ENCODE data around the gene NTSR1.
A peak's percentile ranks its signal among the peaks of the same experiment; 100 is the strongest.

Gene NTSR1

DNA sequence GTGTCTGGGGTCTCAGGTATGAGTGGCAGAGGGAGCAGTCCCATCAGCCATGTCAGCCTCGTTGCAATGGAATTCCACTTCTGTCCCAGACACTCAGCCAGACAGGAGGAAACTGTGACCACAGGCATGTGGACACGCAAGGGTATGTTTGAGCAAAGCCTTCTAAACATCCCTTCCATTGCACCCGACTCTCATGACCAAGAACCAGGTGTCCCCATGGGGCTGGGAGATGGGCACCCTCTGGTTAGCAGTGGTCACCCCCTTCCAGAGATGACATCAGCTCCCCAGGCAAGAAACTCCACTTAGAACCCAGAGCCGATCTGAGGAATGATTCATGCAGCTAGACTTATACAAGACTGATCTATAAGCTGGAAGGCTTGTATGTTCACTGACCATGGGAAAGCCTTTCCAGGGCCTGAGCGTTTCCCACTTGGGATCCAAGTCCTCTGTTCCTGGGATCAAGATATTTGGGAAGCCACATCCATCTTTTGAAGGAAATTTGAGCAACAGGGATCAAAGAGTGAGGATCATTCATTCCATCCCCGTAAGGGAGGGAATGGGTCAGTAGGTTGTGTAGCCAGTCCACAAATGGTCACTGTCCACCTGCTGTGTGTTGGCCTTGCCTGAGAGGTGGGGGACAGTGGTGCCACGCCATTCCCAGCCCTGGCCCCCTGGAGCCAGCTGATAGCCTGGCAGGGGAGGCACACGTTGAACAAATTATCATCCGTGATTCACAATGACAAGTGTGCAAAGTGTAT is 83.7 kb downstream of the NTSR1 start:
- no peak for DNase-seq

DNA sequence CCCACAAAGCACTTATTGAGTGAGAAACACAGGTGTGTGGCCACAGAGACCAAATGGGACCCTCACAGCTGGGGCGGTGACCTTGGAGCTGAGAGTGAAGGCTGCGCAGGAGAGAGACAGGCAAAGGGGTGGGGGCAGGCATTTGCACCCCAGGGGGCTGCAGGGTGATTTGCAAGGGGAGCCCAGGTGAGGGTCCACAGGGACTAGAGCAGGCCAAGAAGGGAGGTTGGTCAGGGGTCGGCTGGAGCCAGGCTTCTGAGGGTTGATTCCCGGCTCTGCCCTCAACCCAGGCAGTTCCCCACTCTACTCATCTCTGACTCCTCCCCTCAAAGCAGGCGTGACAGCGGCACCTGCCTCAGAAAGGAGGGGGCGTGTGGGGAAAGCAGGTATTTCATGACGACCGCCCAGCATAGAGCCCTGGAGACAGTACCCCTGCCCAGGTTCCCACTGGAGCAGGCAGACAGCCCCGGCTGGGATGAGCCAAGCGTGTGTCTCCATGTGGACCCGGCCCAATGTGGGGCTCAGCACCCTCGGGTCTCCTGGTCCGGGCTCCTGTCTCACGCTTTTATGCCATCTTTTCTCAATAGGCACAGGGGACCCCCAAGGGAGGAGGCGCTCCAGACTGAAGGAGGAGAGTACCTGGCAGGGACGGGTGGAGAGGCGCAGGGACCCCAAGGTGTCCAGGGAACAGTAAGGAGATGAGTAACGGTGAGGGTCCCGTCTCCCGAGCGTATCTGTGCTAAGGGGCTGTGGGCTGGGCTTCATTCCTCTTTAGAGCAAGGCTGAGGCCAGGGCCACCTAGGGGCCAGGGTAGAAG is 84.5 kb downstream of the NTSR1 start:
- no peak for DNase-seq

DNA sequence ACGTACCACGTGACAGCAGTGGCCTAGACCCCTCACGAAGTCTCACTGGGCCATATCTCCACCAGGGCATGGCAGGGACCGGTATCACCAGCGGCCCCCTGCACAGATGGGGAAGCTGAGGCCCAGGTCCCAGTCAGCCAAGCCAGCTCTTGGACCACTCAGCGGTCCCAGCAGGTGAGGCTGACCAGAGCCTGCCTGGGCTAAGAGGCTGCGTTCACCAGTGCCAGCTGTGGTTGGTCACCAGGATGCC is 85.0 kb downstream of the NTSR1 start:
- no peak for DNase-seq

DNA sequence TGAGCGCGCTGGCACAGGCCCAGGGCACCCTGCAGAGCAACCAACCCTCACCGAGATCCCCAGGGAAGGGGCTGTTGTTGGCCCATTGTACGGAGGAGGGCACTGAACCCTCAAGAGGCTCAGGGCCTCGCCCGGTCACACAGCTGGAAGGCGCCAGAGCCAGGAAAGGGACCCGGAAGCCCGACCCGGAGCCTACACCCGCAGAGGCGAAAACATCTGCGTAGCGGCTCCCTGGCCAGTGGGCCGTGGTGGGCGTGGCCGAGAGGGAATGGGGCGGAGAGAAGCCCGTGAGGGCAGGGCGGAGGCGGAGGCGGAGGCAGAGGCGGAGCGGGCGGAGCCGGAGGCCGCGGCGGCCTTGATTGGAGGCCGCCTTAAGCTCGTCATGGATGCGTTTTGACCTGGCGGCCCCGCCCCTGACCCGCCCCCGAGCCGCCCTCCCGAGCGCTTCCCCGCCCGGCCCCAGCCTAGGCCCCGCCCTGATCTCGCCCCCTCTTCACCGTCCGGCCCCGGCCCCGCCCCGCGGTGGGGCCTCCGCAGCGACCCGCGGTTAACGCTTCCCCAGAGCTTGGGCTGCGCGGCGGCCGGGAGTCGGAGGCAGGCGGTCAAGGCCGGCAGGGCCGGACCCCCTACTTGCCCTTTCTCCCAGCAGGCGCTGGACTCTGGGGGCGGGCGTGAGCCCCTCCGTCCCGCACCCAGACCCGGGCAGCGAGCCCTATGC is 85.5 kb downstream of the NTSR1 start:
- peak; percentile 98 for DNase-seq

DNA sequence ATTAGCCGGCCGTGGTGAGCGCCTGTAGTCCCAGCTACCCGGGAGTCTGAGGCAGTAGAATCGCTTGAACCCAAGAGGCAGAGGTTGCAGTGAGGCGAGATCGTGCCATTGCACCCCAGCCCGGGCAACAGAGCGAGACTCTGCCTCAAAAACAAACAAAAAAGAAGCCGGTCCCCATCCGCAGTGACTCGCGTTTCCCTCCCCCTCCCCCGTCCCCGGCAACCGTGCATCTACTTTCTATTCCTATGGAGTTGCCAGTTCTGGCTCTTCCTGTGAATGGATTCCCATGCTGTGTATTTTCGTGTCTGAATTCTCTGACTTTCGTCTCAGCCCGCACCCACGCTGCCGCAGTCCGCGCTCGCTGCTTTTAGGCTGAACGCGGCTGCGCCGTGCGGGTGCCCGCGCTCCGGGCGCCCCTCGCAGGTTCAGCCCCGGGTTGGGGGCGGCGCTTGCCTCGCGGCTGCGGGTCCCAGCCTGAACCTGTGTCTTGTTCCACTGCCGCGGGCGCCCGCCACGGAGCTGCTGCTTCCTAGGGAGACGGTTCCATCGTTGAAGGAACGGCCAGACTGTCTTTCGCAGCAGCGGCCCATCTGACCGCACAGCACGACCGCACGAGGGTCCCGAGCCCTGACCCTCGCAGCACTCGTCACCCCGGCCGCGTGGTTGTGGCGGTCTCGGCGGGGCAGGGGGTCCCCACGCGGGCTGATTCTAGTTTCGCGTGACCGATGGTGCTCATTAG is 86.6 kb downstream of the NTSR1 start:
- DNase-seq: peak; percentile 74

DNA sequence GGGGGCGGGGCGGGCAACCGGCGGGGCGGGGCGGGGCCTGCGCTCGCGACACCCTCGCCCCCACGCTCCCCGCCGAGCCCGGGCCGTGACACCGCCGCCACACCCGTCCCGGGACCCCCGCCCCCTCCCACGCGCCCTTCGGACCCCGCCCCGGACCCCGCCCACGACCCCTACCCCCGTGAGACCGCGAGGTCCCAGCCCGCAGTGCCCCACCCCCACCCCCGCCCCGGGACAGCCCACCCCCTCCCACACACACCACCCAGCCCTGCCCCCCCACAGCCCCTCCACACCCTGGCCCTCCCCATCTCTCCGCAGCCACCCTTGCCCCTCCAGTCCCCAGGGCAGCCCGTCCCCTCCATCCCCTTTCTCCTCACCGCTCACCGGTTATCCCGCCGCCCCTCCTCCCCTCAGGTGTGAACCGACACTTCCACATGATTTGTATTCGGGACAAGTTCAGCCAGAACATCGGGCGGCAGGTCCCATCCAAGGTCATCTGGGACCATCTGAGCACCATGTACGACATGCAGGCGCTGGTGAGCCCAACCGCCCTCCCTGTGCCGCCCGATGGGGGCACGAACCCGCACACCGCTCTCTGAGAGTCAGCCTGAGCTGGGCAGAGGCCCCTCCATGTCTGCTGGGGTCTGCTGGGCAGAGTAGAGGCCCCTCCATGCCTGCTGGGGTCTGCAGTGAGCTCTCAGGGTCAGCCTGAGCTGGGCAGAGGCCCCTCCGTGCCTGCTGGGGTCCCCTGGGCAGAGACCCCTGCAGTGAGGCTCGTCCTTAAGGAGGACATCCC is 88.3 kb downstream of the NTSR1 start:
- DNase-seq: no peak

DNA sequence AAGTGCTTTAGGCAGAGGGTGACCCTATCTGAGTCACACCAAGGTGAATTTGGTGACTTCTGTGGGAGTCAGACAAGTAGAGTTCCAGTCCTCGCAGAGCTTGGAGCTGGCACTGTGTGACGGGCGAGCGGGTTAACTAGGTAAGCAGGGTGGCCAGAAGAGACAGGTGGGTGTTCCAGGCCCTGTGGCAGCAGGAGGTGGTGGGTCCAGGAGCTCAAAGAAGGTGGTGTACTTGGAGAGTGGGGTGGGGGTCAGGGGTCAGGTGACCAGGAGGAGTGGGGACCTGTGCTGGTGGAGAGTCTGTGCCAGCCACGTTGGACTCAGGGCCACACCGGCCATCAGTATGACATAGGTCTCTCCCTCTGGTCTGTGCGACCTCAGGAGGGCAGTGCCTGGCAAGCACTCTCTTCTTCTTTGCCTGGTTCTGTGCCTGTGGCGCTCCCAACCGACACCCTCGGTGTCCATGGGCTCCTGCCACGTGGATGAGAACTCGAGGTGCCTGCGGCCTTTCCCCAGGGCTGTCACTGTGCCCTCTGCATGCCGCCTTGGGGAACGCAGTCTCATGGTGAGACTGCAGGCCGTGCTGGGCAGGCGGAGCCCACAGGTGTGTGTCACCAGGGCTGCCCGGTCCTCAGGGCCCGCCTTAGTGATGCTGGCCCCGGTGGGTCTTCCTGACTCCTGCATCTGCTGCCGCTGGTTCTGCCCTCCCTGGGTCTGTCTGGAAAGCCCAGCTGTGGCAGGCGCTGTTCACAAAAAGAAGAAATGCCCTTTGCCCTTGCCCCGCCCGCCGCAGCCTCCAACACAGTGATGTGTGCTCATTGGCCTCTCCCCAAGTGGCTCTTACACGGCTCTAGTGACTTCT is 89.3 kb downstream of the NTSR1 start:
- no peak for DNase-seq

DNA sequence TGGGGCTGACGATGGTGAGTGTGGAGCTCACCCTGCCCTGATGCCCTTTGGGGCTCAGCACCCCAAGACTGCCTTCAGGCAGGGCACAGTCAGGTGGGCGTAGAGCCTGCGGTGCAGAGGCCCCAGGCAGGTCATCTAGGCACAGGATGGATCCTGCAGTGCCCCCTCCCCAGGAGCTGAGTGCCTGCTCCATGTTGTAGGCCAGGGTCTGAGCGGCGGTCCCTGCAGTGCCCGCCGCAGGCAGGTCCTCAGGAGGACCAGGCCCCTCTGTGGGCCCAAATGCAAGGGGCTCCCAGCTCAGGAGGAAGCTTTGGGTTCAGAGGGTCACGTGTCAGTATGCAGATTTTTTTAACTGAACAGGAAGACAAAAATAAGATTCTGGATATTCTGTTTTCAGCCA is 90.4 kb downstream of the NTSR1 start:
- no peak for DNase-seq

DNA sequence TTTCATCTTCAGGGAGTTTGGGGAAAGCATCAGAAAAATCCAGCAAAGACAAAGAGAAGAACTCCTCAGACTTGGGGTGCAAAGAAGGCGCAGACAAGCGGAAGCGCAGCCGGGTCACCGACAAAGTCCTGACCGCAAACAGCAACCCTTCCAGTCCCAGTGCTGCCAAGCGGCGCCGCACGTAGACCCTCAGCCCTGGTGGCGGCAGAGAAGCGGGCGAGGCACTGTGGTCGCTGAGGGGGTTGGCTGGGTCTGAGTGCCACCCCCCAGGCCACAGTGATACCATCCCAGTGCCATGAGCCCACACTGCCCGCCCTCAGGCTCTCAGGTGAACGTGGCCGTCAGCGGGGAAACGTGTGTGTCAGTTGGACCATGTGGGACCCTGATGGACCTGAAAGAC is 90.8 kb downstream of the NTSR1 start:
- no peak for DNase-seq

DNA sequence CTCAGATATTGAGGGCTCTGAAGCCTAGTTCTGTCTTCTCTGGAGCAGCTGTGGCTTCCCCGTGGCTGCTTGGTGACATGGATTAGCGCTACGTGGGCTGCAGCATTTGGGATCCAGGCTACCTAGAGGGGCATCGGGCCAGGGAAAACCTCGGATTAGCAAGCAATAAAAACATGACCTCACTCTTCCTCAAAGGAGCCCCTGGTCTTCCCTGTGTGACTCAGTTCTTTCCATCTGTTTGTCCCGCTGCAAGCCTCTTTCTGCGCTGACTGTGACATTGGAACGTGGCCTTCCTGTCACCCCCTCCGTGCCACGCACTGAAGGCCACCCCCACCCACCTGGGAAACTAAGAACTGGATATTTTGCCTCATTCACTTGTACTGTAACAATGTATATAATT is 91.2 kb downstream of the NTSR1 start:
- no peak for DNase-seq

DNA sequence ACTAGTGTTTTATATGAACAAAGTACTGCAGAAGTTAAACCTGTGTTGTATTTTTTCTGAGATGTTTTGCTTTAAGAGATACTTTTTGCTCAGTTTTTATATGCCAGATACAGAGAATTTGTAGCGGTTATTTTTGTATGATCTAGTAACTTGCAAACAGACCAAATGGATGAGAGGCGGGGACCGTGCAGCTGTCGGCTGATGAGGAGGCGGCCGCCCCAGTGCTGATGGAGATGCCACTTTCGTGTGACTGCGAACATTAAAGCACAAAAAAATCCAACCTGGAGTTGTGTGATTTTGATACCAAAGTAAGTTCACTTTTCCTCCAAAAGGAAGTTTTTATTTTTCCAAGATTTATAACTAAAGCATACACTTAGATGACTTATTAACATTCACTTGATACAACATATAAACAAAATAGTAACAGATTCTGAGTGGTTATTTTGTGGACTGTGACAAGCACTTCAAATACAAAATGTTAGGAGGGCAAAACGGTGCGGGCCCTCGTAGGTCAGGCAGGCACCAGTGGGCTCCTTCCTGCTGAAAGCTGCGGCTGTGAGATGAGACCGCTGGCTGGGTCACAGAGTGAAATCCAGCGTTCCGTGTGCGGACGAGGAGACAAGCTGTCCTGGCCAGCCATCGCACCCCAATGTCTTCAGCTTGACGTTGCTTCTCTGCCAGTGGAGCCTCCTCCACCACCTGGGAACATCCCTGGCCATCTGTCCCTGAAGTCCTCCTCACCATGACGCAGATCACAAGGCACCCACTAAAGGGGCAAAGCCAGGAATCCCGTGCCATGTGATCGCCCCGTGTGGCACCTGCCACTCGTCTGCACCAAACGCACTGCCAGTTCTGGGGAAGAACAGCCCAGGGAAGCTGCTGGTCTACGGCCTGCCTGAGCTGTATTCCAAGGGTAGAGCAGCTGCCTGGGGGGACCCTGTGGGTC is 92.0 kb downstream of the NTSR1 start:
- no peak for DNase-seq

DNA sequence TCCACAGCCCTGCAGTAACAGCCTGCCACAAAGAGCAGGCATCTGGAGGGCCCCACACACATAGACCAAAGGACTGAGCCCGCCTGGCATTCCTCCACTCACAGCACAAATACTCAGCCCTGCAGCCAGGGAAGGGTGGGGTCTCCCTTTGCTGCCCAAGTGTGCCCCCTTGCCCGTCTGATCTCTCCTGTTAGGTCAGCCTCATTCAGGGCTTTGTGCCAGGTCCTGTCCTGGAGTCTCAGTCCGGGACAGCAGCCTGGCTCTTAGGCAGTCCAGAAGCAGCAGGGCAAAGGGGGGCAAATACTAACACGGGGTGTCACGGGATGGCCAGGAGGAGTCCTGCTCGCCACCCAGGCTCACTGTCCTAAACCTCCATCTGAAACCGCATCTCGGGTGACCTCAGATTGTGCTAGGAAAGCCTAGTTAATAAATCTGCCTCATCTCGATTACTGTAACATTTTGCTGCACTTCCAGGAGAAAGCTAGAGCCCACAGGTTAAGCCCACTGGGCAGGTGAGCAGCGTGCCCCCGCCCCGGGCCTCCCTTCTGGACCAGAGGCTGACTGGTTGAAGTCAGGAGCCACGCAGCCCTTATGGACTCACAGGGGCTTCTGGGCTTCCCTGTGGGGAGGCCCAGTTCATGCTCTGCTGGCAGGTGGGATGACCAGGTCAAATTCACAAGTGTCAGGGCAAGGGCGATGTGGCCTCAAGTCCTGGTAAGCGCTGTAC is 92.8 kb downstream of the NTSR1 start:
- no peak for DNase-seq

DNA sequence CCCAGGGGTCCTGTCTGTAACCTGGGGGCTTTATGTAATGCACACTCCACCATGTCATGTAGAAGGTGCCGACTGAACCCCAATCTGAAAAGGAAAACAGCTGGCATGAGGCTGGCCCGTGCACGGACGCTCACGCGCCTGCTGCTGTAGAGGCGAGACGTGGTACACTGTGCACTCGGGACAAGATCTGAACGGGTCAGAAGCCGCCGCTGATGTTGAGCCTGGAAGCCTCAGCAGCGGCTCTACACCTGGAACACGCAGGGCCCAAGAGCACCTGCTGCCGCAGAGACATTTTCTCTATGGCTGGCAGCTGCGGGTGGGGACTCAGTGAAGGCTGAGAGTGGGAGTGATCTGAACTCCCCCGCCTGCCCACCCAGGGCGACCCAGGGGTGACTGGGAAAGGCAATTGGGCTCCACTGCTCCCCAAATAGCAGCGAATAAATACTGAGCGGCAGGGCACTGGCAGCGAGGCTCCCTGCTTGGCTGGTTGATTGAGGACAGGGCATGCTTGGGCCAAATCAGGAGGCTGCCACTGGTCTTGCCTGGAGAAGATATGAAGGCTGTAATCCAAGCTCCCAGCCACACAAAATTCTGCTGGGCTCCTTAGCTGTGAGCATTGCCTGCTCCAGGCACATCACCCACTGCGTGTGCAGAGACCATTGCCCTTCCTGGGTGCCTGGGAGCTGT is 93.5 kb downstream of the NTSR1 start:
- DNase-seq: no peak

DNA sequence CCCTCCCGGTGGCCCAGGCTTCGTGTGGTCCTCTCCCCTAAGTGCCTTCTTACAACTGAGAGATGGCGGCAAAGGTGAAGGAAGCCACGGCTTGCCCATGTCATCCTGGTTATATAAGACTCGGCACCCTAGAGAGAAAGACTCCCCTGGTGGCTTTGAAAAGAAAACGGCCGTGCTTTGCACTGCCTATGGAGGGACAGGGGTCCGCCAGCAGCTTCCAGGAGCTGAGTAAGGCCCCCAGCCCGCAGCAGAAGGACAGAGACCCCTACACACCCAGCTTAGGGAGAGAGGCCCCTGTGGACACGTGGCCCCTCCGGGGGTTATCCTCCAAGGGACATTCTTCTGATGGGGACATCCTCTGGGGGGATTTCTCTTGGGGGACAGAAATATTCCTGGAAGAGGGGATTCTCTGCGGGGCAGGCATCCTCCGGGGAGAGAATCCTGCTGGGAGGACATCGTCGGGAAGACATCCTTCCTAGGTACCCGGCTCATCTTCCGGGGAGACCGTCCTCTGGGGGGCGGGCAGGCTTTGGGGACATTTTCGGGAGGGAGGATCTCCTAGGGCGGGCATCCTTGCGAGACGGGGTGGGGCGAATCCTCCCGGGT is 95.5 kb downstream of the NTSR1 start:
- DNase-seq: no peak

DNA sequence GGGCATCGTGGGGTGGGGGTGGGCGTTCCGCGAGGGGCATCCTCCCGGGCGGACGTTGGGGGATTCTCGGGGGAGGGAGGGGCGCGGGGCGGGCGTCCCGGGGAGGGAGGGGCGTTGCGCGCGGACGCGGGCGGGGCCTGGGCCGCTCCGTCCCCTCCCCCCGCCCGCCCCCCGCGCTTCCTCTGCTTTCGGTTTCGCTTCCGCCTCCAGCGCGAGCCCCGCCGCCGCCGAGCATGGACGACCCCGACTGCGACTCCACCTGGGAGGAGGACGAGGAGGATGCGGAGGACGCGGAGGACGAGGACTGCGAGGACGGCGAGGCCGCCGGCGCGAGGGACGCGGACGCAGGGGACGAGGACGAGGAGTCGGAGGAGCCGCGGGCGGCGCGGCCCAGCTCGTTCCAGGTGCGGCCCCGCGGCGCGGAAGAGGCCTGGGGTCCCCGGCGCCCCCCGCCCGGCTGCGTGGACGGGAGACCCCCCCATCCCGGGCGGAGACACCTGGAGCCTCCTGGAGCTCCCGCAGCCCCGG is 96.1 kb downstream of the NTSR1 start, which contains the start of gene OGFR:
OGFR (plus strand) TSS at position 209 of the 528 bp plus-strand sequence; CDS start at position 234, 25 bp downstream.
- DNase-seq: peak; percentile 81

DNA sequence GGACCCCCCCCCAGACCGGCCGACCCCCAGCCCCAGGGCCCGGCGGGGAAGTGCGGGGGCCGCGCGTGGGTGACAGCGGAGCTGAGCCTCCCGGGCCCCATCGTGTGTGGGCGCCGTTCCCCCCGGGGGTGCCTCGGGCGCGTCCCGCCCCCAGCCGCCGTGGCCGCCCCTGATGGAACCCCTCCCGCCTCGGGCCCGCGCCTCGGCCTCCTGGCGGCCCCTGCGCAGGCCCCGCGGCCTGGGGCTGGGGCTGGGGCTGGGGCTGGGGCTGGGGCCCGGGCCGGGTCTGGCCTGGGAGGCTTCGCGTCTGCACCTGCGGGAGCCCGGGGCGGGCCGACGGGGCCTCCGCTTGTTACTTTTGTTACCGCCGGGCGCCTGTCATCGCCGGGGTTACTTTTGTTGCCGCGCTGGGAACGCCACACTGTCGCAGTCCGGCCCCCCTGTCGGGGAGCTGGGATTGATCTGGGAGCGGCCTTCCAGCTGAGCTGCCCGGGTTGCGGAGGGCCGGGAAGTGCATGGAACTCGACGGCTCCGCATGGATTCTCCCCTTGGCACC is 96.6 kb downstream of the NTSR1 start:
- DNase-seq: peak; percentile 39

DNA sequence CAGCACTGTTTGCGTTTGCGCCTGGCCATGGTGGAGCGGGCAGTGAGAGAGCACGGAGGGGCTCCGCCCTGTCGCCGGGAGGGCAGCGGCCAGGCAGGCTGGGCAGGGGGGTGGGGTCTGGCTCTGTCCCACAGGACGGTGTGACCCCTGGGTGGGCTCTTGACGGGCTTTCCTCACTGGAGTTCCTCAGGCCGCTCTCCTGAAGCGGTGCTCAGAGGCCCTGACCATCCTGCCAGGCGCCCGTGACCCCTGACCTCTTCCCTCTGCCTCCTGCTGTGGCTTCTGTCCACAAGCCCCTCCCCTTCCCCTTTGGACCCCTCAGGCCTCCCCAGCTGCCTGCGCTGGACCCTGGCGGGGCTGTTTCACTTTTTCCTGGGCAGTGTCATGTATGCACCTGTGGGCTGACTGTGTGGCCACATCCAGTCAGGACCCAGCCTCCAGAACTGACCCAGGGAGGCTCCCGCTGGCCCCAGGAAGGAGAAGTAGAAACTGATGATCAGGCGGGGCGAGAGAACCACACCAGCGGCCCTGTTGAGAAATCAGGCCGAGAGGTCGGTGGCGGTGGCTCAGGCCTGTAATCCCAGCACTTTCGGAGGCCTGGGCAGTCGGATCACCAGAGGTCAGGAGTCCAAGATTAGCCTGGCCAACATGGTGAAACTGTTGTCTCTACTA is 97.2 kb downstream of the NTSR1 start:
- DNase-seq: no peak
